Measurements from ENCODE around the gene KIAA1671. TPM values are rescaled to one million over a fixed set of nuclear protein-coding genes. Genes with fewer than 3 reads are reported as not detected.

KIAA1671 gene
- total and polyA plus RNA-seq, 2 of the 4 experiments (the other 2 are of a cell fraction), result 0.02 TPM; not detected in 1

- DNase-seq, result no peak
- Histone ChIP-seq H3K4ac (ENCODE audit: low read depth, low read length) (no peak overlapping the region), H3K36me3 (ENCODE audit: control insufficient read depth, insufficient read depth, low read length) (no peaks in the 10 kb centered on the region), H3K9me3 (ENCODE audit: control insufficient read depth, insufficient read depth, low read length) (peaks cover 6% of the 10 kb centered on the region), H3K18ac (ENCODE audit: low read depth, low read length) (no peak overlapping the region), H3K9me1 (ENCODE audit: insufficient read depth, low read length) (no peaks in the 10 kb centered on the region), H4K8ac (ENCODE audit: low read depth in 2 of 2, low read length in 2 of 2) (no peak overlapping the region), H4K91ac (ENCODE audit: insufficient read depth, low read depth, low read length) (no peak overlapping the region), H2AK5ac (ENCODE audit: low read depth, low read length) (no peak overlapping the region), H3K4me2 (ENCODE audit: low read depth, low read length) (no peak overlapping the region), H2BK15ac (ENCODE audit: low read depth, low read length) (no peak overlapping the region), H3K79me1 (ENCODE audit: low read depth in 1 of 2, low read length in 2 of 2) (no peaks in the 10 kb centered on the region), H2BK120ac (ENCODE audit: low read depth, low read length) (no peak overlapping the region), H3K14ac (replicated peaks; ENCODE audit: low read depth, low read length) (no peak overlapping the region), H3K27me3 (ENCODE audit: control insufficient read depth, insufficient read depth, low read length) (peaks cover 2% of the 10 kb centered on the region; the same call in 1 of the 2 replicates), H3K56ac (ENCODE audit: extremely low read depth, insufficient read depth, low read length) (no peak overlapping the region), H3K4me3 (ENCODE audit: insufficient read depth, low read depth, low read length) (no peak overlapping the region), H2AK9ac (replicated peaks; ENCODE audit: low read depth, low read length, poor library complexity) (no peak overlapping the region), H3K4me1 (ENCODE audit: control insufficient read depth, insufficient read depth, low read length) (no peaks in the 10 kb centered on the region), H4K5ac (ENCODE audit: low read depth, low read length) (no peak overlapping the region), H3K23ac (ENCODE audit: low read depth, low read length) (no peak overlapping the region), H2BK5ac (ENCODE audit: low read depth, low read length, poor library complexity, severe bottlenecking) (no peak overlapping the region), H4K20me1 (ENCODE audit: insufficient read depth, low read length) (no peaks in the 10 kb centered on the region), H2AFZ (replicated peaks; ENCODE audit: low read length, poor library complexity) (no peak overlapping the region), H3K27ac (ENCODE audit: insufficient read depth, low read length) (no peak overlapping the region), H2BK20ac (ENCODE audit: low read depth, low read length) (no peak overlapping the region), H3K9ac (ENCODE audit: low read depth, low read length) (no peak overlapping the region)
- BruUV-seq (replicated peaks), result no TSS peak
- in situ Hi-C loops (cut with MboI; ENCODE audit: low sequenced_read_pairs), result no loop called here
- ChIA-PET CTCF (no interaction called here), POLR2A (ENCODE audit: unreplicated experiment) (no interaction called here)
- intact Hi-C loops (cut with micrococcal nuclease), result no loop called here
- dilution Hi-C loops (cut with HindIII; ENCODE audit: low sequenced_read_pairs, unreplicated experiment), result no loop called here
- no peak for ATAC-seq (ENCODE audit: low read depth)
- TF ChIP-seq FOS (IDR thresholded peaks at IDR 0.05; ENCODE audit: low read depth, low read length), result no peak
- no peak for TF ChIP-seq RFX5 (IDR thresholded peaks at IDR 0.05; ENCODE audit: low read depth, low read length)
- no peak for TF ChIP-seq USF2 (IDR thresholded peaks at IDR 0.05; ENCODE audit: low read depth, low read length)
- no peak for TF ChIP-seq CHD1 (IDR thresholded peaks at IDR 0.05; ENCODE audit: low read depth, low read length)
- no peak for TF ChIP-seq BHLHE40 (IDR thresholded peaks at IDR 0.05; ENCODE audit: low read depth, low read length)
- no peak for TF ChIP-seq RAD21 (IDR thresholded peaks at IDR 0.05; ENCODE audit: low read length)
- no peak for TF ChIP-seq CEBPB (IDR thresholded peaks at IDR 0.05; ENCODE audit: low read depth, low read length)
- no peak for TF ChIP-seq NFE2L2 (IDR thresholded peaks at IDR 0.05; ENCODE audit: low read depth, low read length)
- TF ChIP-seq RCOR1 (IDR thresholded peaks at IDR 0.05; ENCODE audit: insufficient replicate concordance, low read length), result no peak
- TF ChIP-seq SMC3 (IDR thresholded peaks at IDR 0.05; ENCODE audit: low read depth, low read length), result no peak
- no peak for TF ChIP-seq POLR2A (IDR thresholded peaks at IDR 0.05; ENCODE audit: low read depth, low read length)
- no CpG with 5 or more reads among the region's 3 CpGs for WGBS, 2 experiments (ENCODE audit: extremely low coverage in 2 of 2, insufficient read length in 1 of 2)
These were observed 224.3 kb downstream of the KIAA1671 start for GRCh38 chr22:25176799-25177198.
